ENCODE data around the gene PSMB7. TPM values are rescaled to one million over a fixed set of nuclear protein-coding genes. Genes with fewer than 3 reads are reported as not detected.

Gene PSMB7
- total RNA-seq, 2 experiments from 2014 or later: 69.3 to 71.7 TPM

- Mint-ChIP-seq H3K4me3 (no peak overlapping the region), H3K27ac (no peak overlapping the region), H3K36me3 (ENCODE audit: low read depth) (peaks cover 56% of the 10 kb centered on the region), H3K9me3 (no peaks in the 10 kb centered on the region), H3K27me3 (no peaks in the 10 kb centered on the region), H3K4me1 (ENCODE audit: low read depth) (peaks cover 54% of the 10 kb centered on the region)
- Histone ChIP-seq H3K27ac (ENCODE audit: low read depth in 1 of 2, low read length in 2 of 2) (no peak overlapping the region), H3K9me3 (ENCODE audit: control insufficient read depth in 1 of 2, insufficient read depth in 1 of 2, low read length in 2 of 2) (no peaks in the 10 kb centered on the region), H3K4me1 (ENCODE audit: insufficient read depth, low read length) (no peaks in the 10 kb centered on the region), H3K27me3 (ENCODE audit: control insufficient read depth in 1 of 2, insufficient read depth in 2 of 2, low read length in 2 of 2) (no peaks in the 10 kb centered on the region), H3K36me3 (ENCODE audit: insufficient read depth, low read length) (peaks cover 14% of the 10 kb centered on the region), H3K4me3 (ENCODE audit: low read length) (no peak overlapping the region)
- ChIA-PET POLR2A (no interaction called here), CTCF (no interaction called here)
- no peak for TF ChIP-seq CTCF (IDR thresholded peaks at IDR 0.05)
- DNase-seq: no peak
- intact Hi-C loops (cut with DNase I, micrococcal nuclease): no loop called here
- no peak for ATAC-seq (ENCODE audit: poor library complexity)
Observed at GRCh38 chr9:124373386-124373785, 41.9 kb downstream of the PSMB7 start.

GRCh38 chr9:124372038-124372437 is 43.2 kb downstream of the PSMB7 start:
- intact Hi-C loops (cut with DNase I, micrococcal nuclease): no loop called here
- DNase-seq: no peak
- TF ChIP-seq CTCF (IDR thresholded peaks at IDR 0.05): no peak
- Mint-ChIP-seq H3K9me3 (no peaks in the 10 kb centered on the region), H3K27ac (no peak overlapping the region), H3K36me3 (ENCODE audit: low read depth) (peaks cover 60% of the 10 kb centered on the region), H3K4me3 (no peak overlapping the region), H3K27me3 (no peaks in the 10 kb centered on the region), H3K4me1 (ENCODE audit: low read depth) (peaks cover 63% of the 10 kb centered on the region)
- Histone ChIP-seq H3K27ac (ENCODE audit: low read depth in 1 of 2, low read length in 2 of 2) (no peak overlapping the region), H3K27me3 (ENCODE audit: control insufficient read depth in 1 of 2, insufficient read depth in 2 of 2, low read length in 2 of 2) (no peaks in the 10 kb centered on the region), H3K4me3 (ENCODE audit: low read length) (no peak overlapping the region), H3K36me3 (ENCODE audit: insufficient read depth, low read length) (peaks cover 7% of the 10 kb centered on the region), H3K4me1 (ENCODE audit: insufficient read depth, low read length) (no peaks in the 10 kb centered on the region), H3K9me3 (ENCODE audit: control insufficient read depth in 1 of 2, insufficient read depth in 1 of 2, low read length in 2 of 2) (no peaks in the 10 kb centered on the region)
- ChIA-PET CTCF (no interaction called here), POLR2A (no interaction called here)
- no peak for ATAC-seq (ENCODE audit: poor library complexity)

GRCh38 chr9:124370896-124371582 is 44.2 kb downstream of the PSMB7 start:
- Histone ChIP-seq H3K4me3 (ENCODE audit: low read length) (no peak overlapping the region), H3K9me3 (ENCODE audit: control insufficient read depth in 1 of 2, insufficient read depth in 1 of 2, low read length in 2 of 2) (no peaks in the 10 kb centered on the region), H3K36me3 (ENCODE audit: insufficient read depth, low read length) (peaks cover 7% of the 10 kb centered on the region), H3K4me1 (ENCODE audit: insufficient read depth, low read length) (no peaks in the 10 kb centered on the region), H3K27ac (ENCODE audit: low read depth in 1 of 2, low read length in 2 of 2) (no peak overlapping the region), H3K27me3 (ENCODE audit: control insufficient read depth in 1 of 2, insufficient read depth in 2 of 2, low read length in 2 of 2) (no peaks in the 10 kb centered on the region)
- DNase-seq: no peak
- ATAC-seq (ENCODE audit: poor library complexity): no peak
- ChIA-PET CTCF (no interaction called here), POLR2A (no interaction called here)
- Mint-ChIP-seq H3K36me3 (ENCODE audit: low read depth) (peaks cover 61% of the 10 kb centered on the region), H3K27ac (no peak overlapping the region), H3K9me3 (no peaks in the 10 kb centered on the region), H3K4me1 (ENCODE audit: low read depth) (peaks cover 69% of the 10 kb centered on the region), H3K4me3 (no peak overlapping the region), H3K27me3 (no peaks in the 10 kb centered on the region)
- intact Hi-C loops (cut with DNase I, micrococcal nuclease): no loop called here
- no peak for TF ChIP-seq CTCF (IDR thresholded peaks at IDR 0.05)

All from CD4-positive, alpha-beta T cell (primary cell).